SU-DHL-6 (cell line): ENCODE data around the gene ABITRAM.

Experiments
- H2AFZ ChIP-seq: fragments of 200-600 bp; sonication (generic); 2 replicates; pipeline ENCODE4 v1.6.1; 2014; ENCODE audit warnings: low read depth, mild to moderate bottlenecking, moderate library complexity, mixed read lengths, antibody characterized with exemption, low read length; ENCODE audit not compliant: severe bottlenecking
- H3F3A ChIP-seq: fragments of 200-600 bp; shearing (Covaris generic); 2 replicates; pipeline ENCODE4 v1.6.0; 2016; ENCODE audit warnings: antibody characterized with exemption, mild to moderate bottlenecking; ENCODE audit not compliant: insufficient read depth
- H3K27ac ChIP-seq: fragments of 200-600 bp; sonication (generic); 2 replicates; pipeline ENCODE4 v1.5.1; 2016; ENCODE audit warnings: low read depth, mild to moderate bottlenecking, low read length, moderate library complexity, mixed read lengths
- H3K27me3 ChIP-seq: fragments of 200-600 bp; sonication (generic), shearing (Covaris generic); 2 replicates; pipeline ENCODE4 v1.6.0; 2014; ENCODE audit warnings: mild to moderate bottlenecking, low read length
- H3K36me3 ChIP-seq: fragments of 200-600 bp; sonication (generic); 2 replicates; pipeline ENCODE4 v1.6.1; 2014; ENCODE audit warnings: mild to moderate bottlenecking, low read length, mixed read lengths
- H3K4me2 ChIP-seq: fragments of 300-600, 200-600 bp; shearing (Covaris generic), sonication (generic); 2 replicates; pipeline ENCODE4 v1.6.0; 2014; ENCODE audit warnings: low read length, low read depth, mild to moderate bottlenecking; ENCODE audit not compliant: poor library complexity, severe bottlenecking
- H3K4me3 ChIP-seq: fragments of 200-600 bp; sonication (generic); 2 replicates; pipeline ENCODE4 v1.5.1; 2014; ENCODE audit warnings: antibody characterized with exemption, low read length, mild to moderate bottlenecking, mixed read lengths; ENCODE audit not compliant: insufficient read depth, poor library complexity, severe bottlenecking
- H3K79me2 ChIP-seq: fragments of 200-600 bp; sonication (generic); 2 replicates; pipeline ENCODE4 v1.6.1; 2014; ENCODE audit warnings: mild to moderate bottlenecking, low read length, moderate library complexity; ENCODE audit not compliant: insufficient read depth
- H3K9ac ChIP-seq: fragments of 200-600 bp; sonication (generic); 2 replicates; pipeline ENCODE4 v1.7.0; 2014; ENCODE audit warnings: mild to moderate bottlenecking, low read length
- H3K9me2 ChIP-seq: fragments of 200-600 bp; sonication (generic); replicated peaks from 2 replicates; pipeline ENCODE4 v1.6.1; 2014; ENCODE audit warnings: low read length; ENCODE audit not compliant: insufficient read depth
- H3K9me3 ChIP-seq: fragments of 200-600 bp; sonication (generic); 2 replicates; pipeline ENCODE4 v1.6.1; 2014; ENCODE audit warnings: low read length, mixed read lengths; ENCODE audit not compliant: insufficient read depth
- H4K20me1 ChIP-seq: fragments of 200-600 bp; sonication (generic); 2 replicates; pipeline ENCODE4 v1.6.1; 2014; ENCODE audit warnings: low read depth, mild to moderate bottlenecking, antibody characterized with exemption, low read length, moderate library complexity, mixed read lengths
- EZH2phosphoT487 ChIP-seq: fragments of 200-600 bp; sonication (generic), shearing (Covaris generic); conservative IDR thresholded peaks from 2 replicates; pipeline ENCODE4 v1.6.1; 2018; ENCODE audit warnings: mild to moderate bottlenecking, antibody characterized with exemption, low read length, moderate library complexity, mixed read lengths
- TF ChIP-seq, protein P1 (sequence below): fragments of 200-600 bp; sonication (generic); IDR thresholded peaks from one replicate; pipeline ENCODE4 v1.5.1; 2017; ENCODE audit warnings: antibody characterized with exemption, mild to moderate bottlenecking, low read length, moderate library complexity; ENCODE audit not compliant: insufficient read depth, poor library complexity, severe bottlenecking

Gene ABITRAM

DNA sequence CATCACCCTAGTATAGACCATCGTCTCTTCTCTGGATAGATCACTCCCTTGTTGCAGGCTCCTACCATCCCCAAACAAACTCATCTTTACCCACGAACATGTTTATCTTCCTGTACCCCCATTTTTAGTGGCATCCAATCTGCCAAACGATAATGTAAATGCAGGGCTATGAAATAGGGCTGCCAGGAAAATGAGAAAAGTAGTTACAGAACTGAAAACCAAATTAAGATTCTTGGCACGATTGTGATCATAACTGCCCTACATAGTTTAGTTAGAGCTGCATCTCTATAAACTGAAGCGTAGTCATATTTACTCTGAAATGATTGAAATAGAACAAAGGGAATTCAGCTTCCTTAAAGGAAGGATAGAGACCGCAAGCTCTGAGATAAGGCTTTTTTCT is 26.1 kb downstream of the ABITRAM start:
- H3K79me2 ChIP-seq: no peaks in the 10 kb centered on the region
- H3K4me2 ChIP-seq: no peak overlapping the region
- no peaks in the 10 kb centered on the region for H3K27me3 ChIP-seq
- no peaks in the 10 kb centered on the region for H4K20me1 ChIP-seq
- H3K36me3 ChIP-seq: no peaks in the 10 kb centered on the region
- no peaks in the 10 kb centered on the region for H3K9me2 ChIP-seq
- H3K9ac ChIP-seq: no peak overlapping the region
- H3K9me3 ChIP-seq: no peaks in the 10 kb centered on the region
- no peaks in the 10 kb centered on the region for H3F3A ChIP-seq
- H3K4me3 ChIP-seq: no peak overlapping the region
- TF ChIP-seq, protein P1, sequence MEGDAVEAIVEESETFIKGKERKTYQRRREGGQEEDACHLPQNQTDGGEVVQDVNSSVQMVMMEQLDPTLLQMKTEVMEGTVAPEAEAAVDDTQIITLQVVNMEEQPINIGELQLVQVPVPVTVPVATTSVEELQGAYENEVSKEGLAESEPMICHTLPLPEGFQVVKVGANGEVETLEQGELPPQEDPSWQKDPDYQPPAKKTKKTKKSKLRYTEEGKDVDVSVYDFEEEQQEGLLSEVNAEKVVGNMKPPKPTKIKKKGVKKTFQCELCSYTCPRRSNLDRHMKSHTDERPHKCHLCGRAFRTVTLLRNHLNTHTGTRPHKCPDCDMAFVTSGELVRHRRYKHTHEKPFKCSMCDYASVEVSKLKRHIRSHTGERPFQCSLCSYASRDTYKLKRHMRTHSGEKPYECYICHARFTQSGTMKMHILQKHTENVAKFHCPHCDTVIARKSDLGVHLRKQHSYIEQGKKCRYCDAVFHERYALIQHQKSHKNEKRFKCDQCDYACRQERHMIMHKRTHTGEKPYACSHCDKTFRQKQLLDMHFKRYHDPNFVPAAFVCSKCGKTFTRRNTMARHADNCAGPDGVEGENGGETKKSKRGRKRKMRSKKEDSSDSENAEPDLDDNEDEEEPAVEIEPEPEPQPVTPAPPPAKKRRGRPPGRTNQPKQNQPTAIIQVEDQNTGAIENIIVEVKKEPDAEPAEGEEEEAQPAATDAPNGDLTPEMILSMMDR: no peak
- TF ChIP-seq EZH2phosphoT487: no peak
- no peak overlapping the region for H2AFZ ChIP-seq
- no peak overlapping the region for H3K27ac ChIP-seq

DNA sequence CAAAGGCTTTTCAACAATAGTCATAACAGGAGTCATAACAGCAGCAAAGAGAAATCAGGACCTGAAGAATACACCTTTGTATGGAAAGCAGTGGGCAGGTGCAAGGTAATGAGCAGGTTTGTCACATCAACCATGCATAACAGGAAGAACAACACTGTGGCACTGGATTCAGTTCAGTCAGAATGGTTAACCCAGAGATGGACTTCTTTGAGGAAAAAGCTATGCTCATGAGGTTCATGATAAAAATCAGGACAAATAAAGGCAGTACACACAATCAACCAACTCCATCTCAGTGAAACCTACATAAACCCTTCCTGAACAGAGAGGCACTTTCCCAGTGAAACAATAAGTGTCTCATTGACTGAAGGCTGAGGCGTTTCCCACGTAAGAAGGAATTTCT is 27.0 kb downstream of the ABITRAM start:
- Histone ChIP-seq H3K4me3 (no peak overlapping the region), H3F3A (no peaks in the 10 kb centered on the region), H3K79me2 (no peaks in the 10 kb centered on the region), H3K27me3 (no peaks in the 10 kb centered on the region), H3K36me3 (0 out of 2 replicates have a peak, but pooled peaks cover 3% of the 10 kb centered on the region), H4K20me1 (no peaks in the 10 kb centered on the region), H3K9me3 (no peaks in the 10 kb centered on the region), H3K9ac (no peak overlapping the region), H2AFZ (no peak overlapping the region), H3K27ac (no peak overlapping the region), H3K9me2 (no peaks in the 10 kb centered on the region), H3K4me2 (no peak overlapping the region)
- TF ChIP-seq, protein P1: no peak

DNA sequence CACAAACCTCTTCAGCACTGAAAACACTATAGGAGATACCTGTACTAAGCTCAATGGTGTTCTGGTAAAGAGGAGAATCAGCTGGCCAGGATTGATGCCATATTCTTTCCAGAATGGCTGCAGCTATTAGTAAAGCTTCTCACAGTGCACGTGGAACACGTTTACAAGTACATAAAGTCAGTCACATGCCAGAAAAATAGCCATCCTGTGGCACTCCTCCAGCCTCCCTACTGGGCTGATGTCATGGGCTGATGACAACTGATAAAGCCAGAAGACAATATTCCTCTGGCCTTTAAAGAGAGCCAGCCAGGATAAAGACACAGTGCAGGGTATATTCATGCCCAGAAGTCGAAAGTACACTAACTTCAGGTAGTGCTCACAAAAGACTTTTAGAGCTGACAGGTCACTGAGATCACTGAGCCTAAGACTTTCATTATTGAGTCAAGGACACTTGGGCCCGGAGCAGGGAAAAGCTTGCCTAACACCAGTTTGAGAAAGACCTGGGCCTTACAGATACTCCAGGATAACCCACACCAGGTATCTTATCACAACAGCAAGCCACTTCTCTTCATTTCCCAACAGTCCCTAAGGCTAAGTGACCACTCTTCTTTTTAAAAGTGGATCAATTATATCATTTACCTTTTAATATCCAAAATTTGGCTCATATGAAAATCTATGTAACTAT is 29.4 kb downstream of the ABITRAM start:
- H3F3A ChIP-seq: no peaks in the 10 kb centered on the region
- H3K27ac ChIP-seq: no peak overlapping the region
- 0 out of 2 replicates have a peak, but pooled peaks cover 3% of the 10 kb centered on the region for H3K36me3 ChIP-seq
- H3K4me2 ChIP-seq: no peak overlapping the region
- H3K27me3 ChIP-seq: no peaks in the 10 kb centered on the region
- H2AFZ ChIP-seq: no peak overlapping the region
- no peaks in the 10 kb centered on the region for H3K9me2 ChIP-seq
- H4K20me1 ChIP-seq: no peaks in the 10 kb centered on the region
- H3K9ac ChIP-seq: no peak overlapping the region
- no peak for TF ChIP-seq EZH2phosphoT487
- TF ChIP-seq, protein P1: no peak
- no peaks in the 10 kb centered on the region for H3K9me3 ChIP-seq
- H3K79me2 ChIP-seq: no peaks in the 10 kb centered on the region
- H3K4me3 ChIP-seq: no peak overlapping the region
